ENCODE data around the gene LRTM1.

Gene LRTM1

DNA sequence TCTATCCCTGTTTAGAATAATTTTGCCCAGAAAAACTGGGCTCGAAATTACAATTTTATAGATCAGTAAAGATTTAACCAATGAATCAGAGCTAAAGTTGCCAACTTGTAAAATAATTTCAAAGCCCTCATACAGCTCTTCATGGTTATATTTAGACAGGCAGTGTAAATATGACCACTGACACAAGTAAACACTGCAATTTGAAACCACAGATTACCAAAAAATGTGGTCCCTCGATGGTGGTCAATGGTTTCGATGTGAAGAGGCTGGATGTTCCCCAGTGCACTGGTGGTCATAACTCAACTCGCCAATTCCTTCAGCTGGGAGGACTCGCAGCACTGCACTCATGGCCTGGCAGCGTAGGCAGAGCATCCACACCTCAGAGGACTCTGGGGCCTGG, 28.6 kb downstream of the LRTM1 start:
- no peak for DNase-seq (ENCODE audit: insufficient read length, low spot score)
- TF ChIP-seq, protein P1, sequence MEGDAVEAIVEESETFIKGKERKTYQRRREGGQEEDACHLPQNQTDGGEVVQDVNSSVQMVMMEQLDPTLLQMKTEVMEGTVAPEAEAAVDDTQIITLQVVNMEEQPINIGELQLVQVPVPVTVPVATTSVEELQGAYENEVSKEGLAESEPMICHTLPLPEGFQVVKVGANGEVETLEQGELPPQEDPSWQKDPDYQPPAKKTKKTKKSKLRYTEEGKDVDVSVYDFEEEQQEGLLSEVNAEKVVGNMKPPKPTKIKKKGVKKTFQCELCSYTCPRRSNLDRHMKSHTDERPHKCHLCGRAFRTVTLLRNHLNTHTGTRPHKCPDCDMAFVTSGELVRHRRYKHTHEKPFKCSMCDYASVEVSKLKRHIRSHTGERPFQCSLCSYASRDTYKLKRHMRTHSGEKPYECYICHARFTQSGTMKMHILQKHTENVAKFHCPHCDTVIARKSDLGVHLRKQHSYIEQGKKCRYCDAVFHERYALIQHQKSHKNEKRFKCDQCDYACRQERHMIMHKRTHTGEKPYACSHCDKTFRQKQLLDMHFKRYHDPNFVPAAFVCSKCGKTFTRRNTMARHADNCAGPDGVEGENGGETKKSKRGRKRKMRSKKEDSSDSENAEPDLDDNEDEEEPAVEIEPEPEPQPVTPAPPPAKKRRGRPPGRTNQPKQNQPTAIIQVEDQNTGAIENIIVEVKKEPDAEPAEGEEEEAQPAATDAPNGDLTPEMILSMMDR (IDR thresholded peaks at IDR 0.05; ENCODE audit: insufficient read depth, missing control alignments), result no peak
- no peak for FAIRE-seq

DNA sequence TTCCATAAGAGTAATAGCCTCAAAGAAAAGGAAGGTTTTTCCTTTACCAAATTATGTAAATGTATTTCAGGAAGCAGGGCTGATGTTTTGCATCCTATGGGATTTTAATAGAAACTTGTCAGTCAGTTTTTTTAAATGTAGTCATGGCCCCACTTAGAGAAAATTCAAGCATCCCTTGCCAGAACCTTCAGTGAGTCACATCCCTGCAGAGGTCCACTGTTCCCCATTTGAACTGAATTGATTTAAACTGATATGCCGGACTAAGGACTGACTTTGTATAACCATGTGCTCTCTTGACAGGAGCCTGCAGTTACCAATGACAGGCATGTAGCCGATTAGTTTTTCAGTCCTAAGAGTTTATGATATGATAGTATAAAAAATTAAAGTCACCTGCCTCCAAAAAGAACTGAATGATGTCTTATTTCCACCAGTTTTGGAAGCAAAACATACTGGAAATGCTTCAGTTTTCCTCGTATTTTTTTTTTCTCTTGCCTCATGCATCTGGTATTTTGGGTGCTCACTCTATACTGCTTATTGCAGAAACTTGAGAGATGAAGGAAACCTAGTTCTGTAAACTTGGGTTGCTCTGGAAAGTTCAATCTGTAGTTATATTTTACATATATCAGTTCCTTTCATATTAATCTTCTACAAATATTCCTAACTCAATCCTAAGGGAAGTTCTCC, 30.7 kb downstream of the LRTM1 start:
- no peak for FAIRE-seq

DNA sequence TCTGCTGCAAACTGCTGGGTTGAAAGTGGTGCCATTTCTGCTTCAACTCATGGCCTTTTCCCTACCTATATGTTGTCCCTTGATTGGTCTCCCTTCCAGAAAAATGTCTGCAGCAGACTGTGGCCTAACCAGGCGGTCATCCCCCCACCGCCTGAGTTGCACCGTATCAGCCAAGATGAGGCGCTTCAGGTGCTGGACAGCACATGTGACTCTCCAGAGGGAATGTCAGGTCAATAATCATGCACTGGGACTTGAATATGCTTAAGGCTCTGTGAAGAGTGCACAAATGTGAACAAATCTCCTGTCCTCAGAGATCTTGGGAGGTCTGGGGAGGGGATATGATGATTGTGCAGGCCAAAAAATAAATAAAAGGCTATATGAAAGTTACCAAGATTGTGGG, 32.2 kb downstream of the LRTM1 start:
- TF ChIP-seq, protein P1 (IDR thresholded peaks at IDR 0.05; ENCODE audit: insufficient read depth, missing control alignments), result no peak
- DNase-seq (ENCODE audit: insufficient read length, low spot score), result no peak
- FAIRE-seq, result no peak

More for the DNA sequence above, 30.7 kb downstream of the LRTM1 start:
- TF ChIP-seq, protein P1 (IDR thresholded peaks at IDR 0.05; ENCODE audit: insufficient read depth, missing control alignments), result no peak
- no peak for DNase-seq (ENCODE audit: insufficient read length, low spot score)

DNA sequence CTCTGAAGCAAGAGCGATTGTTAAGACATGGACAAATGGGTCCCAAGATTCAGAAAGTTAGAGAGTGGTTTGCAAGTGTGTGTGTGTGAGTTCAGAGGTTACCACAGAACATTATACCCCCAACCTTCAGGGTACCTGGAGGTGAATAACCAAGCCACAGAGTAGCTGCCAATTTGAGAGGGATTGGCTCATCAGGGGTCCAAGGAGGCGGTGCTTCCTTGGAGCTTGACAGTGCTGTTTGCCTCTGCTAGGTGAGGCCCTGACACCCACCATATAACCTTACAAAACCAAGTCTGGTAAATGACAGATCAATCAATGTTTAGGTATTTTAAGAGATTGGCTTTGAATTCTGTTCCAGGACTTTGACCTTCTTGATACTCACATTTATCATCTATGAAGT, 35.7 kb downstream of the LRTM1 start:
- no peak for FAIRE-seq
- DNase-seq (ENCODE audit: insufficient read length, low spot score), result no peak
- TF ChIP-seq, protein P1 (IDR thresholded peaks at IDR 0.05; ENCODE audit: insufficient read depth, missing control alignments), result no peak

DNA sequence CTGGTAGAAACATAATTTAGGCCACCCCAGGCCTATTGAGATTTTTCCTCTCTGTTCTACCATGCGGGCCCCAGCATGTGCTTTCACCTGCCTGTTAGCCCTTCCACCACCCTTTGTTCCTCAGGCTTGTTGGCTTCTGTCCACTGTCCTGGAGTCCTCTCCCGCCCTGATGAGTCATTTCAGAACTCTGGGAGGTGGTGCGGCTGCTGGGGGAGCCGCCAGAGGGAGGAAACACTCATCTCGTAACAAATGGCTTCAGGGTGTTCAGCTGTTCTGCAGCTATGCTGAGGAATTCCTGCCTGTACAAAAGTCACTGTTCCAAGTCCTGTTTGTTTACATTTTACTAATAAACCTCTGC, 36.3 kb downstream of the LRTM1 start:
- TF ChIP-seq, protein P1 (IDR thresholded peaks at IDR 0.05; ENCODE audit: insufficient read depth, missing control alignments), result no peak
- FAIRE-seq (no peak), DNase-seq (ENCODE audit: insufficient read length, low spot score) (no peak)

DNA sequence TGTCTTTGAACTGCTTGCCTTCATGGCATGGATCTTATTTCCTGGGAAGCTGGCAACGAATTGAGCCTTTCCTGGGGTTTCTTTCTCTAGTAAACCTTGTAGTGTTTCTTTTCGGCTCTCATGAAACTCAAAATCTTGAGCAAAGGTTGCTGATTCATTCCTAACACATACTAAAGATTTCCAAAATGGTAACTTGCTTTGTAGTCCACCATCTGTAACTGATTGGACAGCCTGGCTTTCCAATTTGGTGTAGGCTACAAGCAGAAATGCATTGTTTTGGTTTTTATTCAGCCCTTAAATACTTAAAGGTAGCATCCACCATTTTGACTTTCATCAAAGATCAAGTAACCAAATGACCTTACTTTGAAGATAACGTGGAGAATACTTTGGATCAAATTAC, 38.1 kb downstream of the LRTM1 start:
- TF ChIP-seq, protein P1 (IDR thresholded peaks at IDR 0.05; ENCODE audit: insufficient read depth, missing control alignments), result no peak
- FAIRE-seq, result no peak
- no peak for DNase-seq (ENCODE audit: insufficient read length, low spot score)

DNA sequence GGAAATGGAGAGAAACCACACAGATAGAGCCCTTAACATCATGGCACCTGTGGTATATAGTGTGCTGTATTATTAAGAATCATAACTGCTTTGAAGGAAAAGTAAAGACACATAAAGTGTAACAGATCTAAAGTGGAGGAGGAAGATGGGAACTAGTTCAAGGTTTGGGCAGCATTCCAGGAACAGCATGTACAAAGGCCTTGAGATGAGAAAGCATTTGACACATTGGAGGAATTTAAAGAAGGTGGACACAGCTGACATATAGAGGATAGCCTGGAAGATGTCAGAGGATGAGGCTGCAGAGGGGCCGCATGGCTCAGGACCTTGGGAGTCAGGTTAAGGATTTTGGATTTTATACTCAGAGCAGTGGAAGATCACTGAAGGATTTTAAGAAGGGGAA, 39.0 kb downstream of the LRTM1 start:
- no peak for DNase-seq (ENCODE audit: insufficient read length, low spot score)

More for the DNA sequence above, 39.0 kb downstream of the LRTM1 start:
- TF ChIP-seq, protein P1 (IDR thresholded peaks at IDR 0.05; ENCODE audit: insufficient read depth, missing control alignments), result no peak
- no peak for FAIRE-seq
